Adrenal gland (tissue), 5 donors: ENCODE data around the gene DYSF.

Experiments
- CTCF ChIP-seq, 6 experiments: fragments of 450-650 bp in 4 of 6; fragments of 200-600 bp in 2 of 6; sonication (generic) in 1 of 6; IDR thresholded peaks; 1 replicate in 5 of 6; 2 replicates in 1 of 6; pipeline versions ENCODE4 v1.5.1 to v1.8.0; 2016 to 2021; ENCODE audit warnings: antibody characterized with exemption in 6 of 6, mild to moderate bottlenecking in 2 of 6, moderate library complexity in 1 of 6
- POLR2A ChIP-seq, 2 donors: fragments of 450-650 bp; IDR thresholded peaks; one replicate each; pipeline ENCODE4 v1.6.1; 2017; ENCODE audit warnings: antibody characterized with exemption in 2 of 2, mild to moderate bottlenecking in 2 of 2, moderate library complexity in 1 of 2
- donor health status: DM: no; HTN: no; CAD: no.

- TF ChIP-seq CTCF (IDR thresholded peaks at IDR 0.05): no peak
- no peak for TF ChIP-seq POLR2A (IDR thresholded peaks at IDR 0.05)
Observed at GRCh38 chr2:71661782-71662181, 208.4 kb downstream of the DYSF start.
